CD4-positive, alpha-beta T cell treated with Interleukin-17A for 1 hour (primary cell): ENCODE data around the gene GRK7.
"Not testable (repeated sequence)": the region's sequence is repeated elsewhere in the genome, so short reads cannot be mapped to it uniquely, and the experiment has no call there.

ENCODE experiments used
- DNase-seq: peaks from one replicate; pipeline ENCODE4 v3.0.0-alpha.2; 2020

Gene GRK7

GRCh38 chr3:141764045-141764444 lies 837 bp downstream of the GRK7 start:
- no peak for DNase-seq

DNA sequence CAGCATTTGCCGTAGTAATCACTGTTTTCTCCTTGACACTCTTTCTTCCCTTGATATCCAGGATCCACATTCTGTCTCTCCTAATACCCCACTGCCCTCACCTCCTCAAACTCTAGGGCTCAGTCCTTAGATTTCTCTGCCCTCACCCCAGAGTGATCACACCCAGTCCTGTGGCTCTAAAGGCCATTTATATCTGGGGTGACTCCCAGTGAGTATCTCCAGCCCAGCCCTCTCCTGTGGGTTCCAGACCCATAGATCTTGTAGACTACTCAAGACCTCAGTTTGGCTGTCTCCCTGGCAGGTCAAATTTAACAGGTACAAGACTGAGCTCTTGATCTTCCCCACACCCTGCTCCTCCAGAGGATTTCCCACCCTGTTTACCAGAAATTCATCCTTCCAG lies 1.3 kb downstream of the GRK7 start:
- DNase-seq: no peak

GRCh38 chr3:141764986-141765385 lies 1.8 kb downstream of the GRK7 start:
- no peak for DNase-seq

DNA sequence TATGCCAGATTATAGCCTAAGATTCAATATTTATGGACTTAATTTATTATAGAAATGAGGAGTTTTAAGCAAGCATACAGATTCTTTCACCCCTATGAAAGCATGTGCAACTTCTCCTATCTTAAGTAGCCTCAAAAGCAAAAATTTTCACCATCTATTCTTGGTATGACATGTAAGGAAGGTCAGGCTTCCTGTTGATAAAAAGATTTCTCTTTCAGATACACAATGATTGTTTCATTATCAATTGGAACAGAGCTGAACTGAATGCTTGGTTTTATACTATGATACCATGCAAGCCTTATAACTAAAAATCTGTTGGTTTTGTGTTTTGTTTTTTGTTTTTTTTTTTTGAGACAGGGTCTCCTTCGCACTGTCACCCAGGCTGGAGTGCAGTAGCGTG lies 3.9 kb downstream of the GRK7 start:
- no peak for DNase-seq

GRCh38 chr3:141769221-141769894 lies 6.2 kb downstream of the GRK7 start:
- DNase-seq: no peak

- no peak for DNase-seq
These were observed 10.5 kb downstream of the GRK7 start for GRCh38 chr3:141773676-141774075.

- DNase-seq: no peak
These were observed 13.2 kb downstream of the GRK7 start for GRCh38 chr3:141776376-141776775.

- DNase-seq: no peak
These were observed 13.7 kb downstream of the GRK7 start for GRCh38 chr3:141776885-141777284.

GRCh38 chr3:141777957-141778813 lies 15.0 kb downstream of the GRK7 start:
- DNase-seq: no peak

DNA sequence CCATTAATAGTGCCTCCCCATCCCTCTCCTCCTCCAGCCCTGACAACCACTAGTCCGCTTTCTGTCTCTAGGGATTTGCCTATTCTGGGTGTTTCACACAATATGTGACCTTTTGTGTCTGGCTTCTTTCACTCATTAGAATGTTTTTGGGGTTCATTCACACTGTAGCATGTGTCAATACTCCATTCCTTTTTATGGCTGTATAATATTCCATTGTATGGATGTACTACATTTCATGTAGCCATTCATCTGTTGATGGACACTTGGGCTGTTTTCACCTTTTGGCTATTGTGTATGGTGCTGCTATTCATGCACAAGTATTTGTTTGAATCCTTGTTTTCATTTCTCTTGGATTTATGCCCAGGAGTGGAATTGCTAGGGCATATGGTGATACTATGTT lies 16.5 kb downstream of the GRK7 start:
- no peak for DNase-seq

DNA sequence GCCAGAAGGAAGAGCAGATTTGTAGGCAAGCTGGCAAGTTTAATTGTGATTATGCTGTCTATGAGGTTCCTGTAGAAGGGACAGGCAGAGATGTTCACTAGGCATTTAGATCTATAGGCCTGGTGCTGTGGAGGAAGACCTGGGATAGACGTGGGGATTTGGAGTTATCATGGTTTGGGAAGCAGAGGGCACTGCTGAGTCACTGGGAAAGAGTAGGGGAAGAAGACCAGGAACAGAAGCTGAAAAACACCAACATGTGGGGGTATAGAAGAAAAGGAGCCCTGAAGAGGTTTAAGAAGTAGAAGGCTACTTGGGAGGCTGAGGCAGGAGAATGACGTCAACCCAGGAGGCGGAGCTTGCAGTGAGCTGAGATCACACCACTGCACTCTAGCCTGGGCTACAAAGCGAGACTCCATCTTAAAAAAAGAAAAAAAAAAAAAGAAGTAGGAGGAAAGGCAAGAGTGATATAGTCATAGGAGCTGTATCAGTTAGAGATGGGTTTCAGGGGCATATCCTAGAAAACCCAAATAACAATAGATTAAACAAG lies 19.3 kb downstream of the GRK7 start:
- no peak for DNase-seq

DNA sequence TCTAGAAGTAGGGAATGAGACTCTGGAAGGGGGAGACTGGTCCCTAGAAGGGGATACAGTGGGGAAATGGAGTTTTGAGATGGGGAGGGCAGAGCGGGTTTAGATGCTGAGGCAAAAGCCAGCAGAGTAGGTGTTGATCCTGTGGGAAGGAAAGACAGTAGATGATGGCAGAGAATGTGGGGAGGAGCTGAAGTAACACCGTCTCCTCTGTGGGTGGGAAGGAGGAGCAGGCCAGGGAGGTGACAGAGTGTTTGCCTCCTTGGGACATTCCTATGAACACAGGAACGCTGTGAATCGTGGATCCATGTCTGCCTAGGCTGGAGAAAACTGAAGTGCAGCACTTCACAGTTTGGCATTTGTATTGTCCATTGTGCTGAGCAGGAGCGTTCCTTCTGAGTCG lies 20.4 kb downstream of the GRK7 start:
- no peak for DNase-seq

DNA sequence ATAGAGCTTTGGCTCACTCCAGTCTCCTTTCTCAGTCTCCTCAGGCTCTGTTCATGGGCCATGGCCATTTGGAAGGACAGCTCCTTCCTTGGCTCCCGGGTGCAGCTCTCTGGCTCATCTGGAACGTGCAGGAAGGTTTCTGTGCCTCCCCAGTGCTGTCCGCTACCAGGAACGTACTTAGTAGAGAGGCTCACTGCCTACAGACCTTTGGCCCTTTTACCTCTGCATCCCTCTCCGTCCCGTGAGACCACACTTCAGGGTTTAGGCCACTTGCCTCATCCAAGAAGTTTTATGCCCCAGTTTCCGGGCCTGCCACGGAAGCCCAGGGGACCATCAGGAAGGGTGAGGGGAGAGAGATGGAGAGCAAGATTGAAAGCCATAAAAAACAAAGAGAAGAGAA lies 20.9 kb downstream of the GRK7 start:
- no peak for DNase-seq

DNA sequence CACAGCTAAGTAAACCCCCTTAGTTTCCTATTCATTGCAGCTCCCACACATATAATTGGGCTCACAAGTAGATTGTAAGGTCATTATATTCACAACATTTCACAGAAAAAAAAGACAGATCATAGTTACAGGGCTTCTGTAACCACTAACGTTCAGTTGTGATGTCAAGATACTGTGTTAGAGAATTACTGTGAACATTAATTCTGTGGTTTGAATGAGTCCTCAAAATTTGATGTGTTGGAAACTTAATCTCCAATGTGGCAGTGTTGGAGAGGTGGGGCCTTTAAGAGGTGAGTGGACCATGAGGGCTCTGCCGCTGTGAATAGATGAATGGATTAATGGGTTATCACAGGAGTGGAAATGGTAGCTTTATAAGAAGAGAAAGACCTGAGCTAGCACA lies 21.3 kb downstream of the GRK7 start:
- DNase-seq: no peak

- DNase-seq: no peak
These were observed 24.9 kb downstream of the GRK7 start for GRCh38 chr3:141788149-141788548.

DNA sequence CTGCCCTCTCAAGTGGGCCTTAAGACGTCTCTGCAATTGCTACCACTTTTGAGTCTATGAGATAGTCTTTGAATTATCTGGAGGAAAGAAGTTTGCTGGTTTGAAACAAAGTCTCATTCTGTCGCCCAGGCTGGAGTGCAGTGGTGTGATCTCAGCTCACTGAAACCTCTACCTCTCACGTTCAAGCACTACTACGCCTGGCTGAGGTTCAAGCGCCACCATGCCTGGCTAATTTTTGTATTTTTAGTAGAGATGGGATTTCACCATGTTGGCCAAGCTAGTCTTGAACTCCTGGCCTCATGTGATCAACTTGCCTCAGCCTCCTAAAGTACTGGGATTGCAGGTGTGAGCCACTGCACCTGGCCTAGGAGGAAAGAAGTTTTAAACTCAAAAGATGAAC lies 25.5 kb downstream of the GRK7 start:
- DNase-seq: not testable (repeated sequence)

DNA sequence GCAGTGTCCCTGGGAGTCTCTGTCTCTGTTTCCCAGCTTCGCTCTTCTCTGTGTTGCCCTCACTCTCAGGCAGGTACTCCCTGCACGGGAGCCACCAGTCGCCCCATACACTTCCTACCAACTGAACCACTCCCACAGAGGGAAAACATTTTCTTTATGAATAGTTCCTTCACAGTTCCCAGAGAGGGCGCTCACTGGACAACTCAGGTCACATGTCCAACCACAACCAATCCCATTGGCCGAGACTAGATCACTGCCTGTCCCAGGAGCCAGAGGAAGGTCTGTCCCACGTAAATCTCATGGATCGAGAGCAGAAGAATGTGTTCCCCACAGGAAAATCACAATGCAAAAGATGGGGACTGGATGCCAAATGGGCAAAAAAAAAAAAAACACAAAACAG lies 26.1 kb downstream of the GRK7 start:
- no peak for DNase-seq

DNA sequence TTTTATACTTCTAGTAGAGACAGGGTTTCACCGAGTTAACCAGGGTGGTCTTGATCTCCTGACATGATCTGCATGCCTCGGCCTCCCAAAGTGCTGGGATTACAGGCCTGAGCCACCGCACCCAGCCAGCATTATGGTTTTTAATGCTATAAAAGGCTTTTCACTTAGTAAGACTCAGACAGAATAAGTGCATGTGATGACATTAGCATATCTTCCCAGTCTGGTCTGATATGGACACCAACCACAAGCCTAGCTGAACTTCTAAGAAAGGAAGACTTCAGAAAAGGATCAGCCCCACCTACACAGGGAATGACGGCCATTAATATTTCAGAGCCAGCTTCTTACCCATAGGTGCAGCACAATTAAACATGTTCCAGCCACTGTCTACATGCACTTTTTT lies 27.0 kb downstream of the GRK7 start:
- DNase-seq: no peak

DNA sequence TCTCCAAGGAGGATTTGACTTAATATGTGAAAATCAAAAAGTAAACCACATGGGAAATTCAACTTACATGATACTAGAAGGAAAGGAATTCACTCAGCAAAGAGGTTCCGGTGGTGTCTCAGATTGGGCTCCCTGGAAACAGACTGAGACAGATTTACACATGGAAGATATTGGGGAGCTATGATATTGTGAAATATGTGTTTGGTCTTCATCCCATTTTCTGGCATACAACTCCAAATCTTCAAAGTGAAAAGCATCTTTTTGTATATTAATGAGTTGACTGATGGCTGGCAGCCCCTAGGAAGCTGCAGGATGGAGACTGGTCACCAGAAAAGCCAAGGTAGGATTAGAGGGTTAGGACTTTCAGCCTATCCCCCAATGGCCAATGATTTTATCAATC lies 29.3 kb downstream of the GRK7 start:
- DNase-seq: no peak

DNA sequence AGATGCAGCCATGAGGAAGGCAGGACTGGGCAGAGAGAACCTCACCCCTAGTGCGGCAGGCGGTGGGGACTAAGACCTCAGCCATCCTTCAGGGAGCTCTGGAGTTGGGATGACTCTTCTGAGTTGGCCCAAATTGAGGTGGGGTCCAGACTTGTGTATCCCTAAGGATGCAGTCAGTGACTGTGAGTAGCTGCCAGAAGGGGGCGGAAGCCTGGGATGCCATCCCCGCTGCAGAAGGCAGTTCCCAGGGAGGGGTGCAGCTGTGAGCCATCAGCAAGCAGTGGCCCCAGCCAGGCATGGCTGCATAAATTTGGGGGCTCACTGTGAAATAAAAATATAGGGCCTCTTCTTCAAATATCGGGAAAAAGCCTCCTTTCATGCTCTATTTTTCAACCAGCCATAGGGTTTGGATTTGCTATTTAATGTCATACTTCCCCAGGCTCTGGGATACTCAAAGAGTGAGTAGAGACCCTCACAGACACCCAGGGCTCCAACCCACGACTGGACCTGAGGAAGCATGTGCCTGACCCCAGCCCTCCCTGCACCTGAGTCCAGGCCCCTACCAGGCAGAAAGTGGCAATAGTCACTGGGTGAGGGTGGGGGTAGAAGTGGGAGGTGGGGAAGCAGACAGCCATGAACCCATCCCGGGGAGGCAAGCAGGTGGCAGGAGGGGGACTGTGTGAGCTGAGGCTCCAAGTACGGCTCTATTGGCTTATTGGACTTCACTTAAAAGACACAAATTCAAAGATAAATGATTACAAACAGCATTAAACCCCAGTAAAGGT lies 30.5 kb downstream of the GRK7 start:
- DNase-seq: no peak

GRCh38 chr3:141795276-141795675 lies 32.1 kb downstream of the GRK7 start:
- DNase-seq: no peak

DNA sequence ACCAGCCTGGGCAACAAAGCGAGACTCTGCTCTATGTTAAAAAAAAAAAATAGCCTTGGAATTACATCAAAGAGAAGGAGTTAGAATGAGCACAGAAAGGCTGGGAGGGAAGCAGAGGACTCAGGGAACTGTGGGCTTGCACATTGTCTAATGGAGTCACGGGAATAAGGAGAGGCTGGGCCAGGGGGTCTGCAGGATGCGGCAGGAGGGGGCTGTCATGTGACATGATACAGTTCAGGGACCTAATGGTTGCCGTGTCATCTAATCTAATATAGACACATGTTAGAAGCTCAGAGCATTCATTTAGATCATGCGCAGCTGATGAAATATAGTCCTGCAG lies 32.5 kb downstream of the GRK7 start:
- DNase-seq: no peak

- peak; percentile 71 for DNase-seq
These were observed 33.1 kb downstream of the GRK7 start for GRCh38 chr3:141796081-141796888.
